Cortex of kidney (tissue), 1 donor: ENCODE results near the gene SLC9A2.

Source experiments
- DNase-seq: peaks from one replicate; lab custom pipeline; 2025; lab: John Stamatoyannopoulos, UW

SLC9A2 gene

GRCh38 chr2:102620332-102620731, 979 bp downstream of the SLC9A2 start:
- DNase-seq = no peak

- DNase-seq = no peak
Measured at GRCh38 chr2:102621630-102622029, 2.3 kb downstream of the SLC9A2 start.

- no peak for DNase-seq
Measured at GRCh38 chr2:102622646-102623045, 3.3 kb downstream of the SLC9A2 start.

- no peak for DNase-seq
Measured at GRCh38 chr2:102630458-102630857, 11.1 kb downstream of the SLC9A2 start.

GRCh38 chr2:102632380-102633175, 13.2 kb downstream of the SLC9A2 start:
- DNase-seq = no peak

- no peak for DNase-seq
Measured at GRCh38 chr2:102634831-102635241, 15.5 kb downstream of the SLC9A2 start.

GRCh38 chr2:102635317-102635716, 16.0 kb downstream of the SLC9A2 start:
- DNase-seq = no peak

- DNase-seq = no peak
Measured at GRCh38 chr2:102636283-102636907, 17.0 kb downstream of the SLC9A2 start.

GRCh38 chr2:102637358-102637757, 18.0 kb downstream of the SLC9A2 start:
- no peak for DNase-seq

- no peak for DNase-seq
Measured at GRCh38 chr2:102639429-102639828, 20.1 kb downstream of the SLC9A2 start.

- no peak for DNase-seq
Measured at GRCh38 chr2:102652126-102652525, 32.8 kb downstream of the SLC9A2 start.

- DNase-seq = no peak
Measured at GRCh38 chr2:102657770-102658169, 38.4 kb downstream of the SLC9A2 start.

GRCh38 chr2:102660070-102660469, 40.7 kb downstream of the SLC9A2 start:
- DNase-seq = no peak

GRCh38 chr2:102660574-102660973, 41.2 kb downstream of the SLC9A2 start:
- DNase-seq = no peak

- no peak for DNase-seq
Measured at GRCh38 chr2:102661846-102662245, 42.5 kb downstream of the SLC9A2 start.

- DNase-seq = no peak
Measured at GRCh38 chr2:102662833-102663232, 43.5 kb downstream of the SLC9A2 start.

GRCh38 chr2:102663381-102663780, 44.0 kb downstream of the SLC9A2 start:
- no peak for DNase-seq

GRCh38 chr2:102664471-102664909, 45.1 kb downstream of the SLC9A2 start:
- no peak for DNase-seq

GRCh38 chr2:102667072-102667471, 47.7 kb downstream of the SLC9A2 start:
- no peak for DNase-seq

GRCh38 chr2:102668171-102668570, 48.8 kb downstream of the SLC9A2 start:
- no peak for DNase-seq

GRCh38 chr2:102669401-102669800, 50.0 kb downstream of the SLC9A2 start:
- DNase-seq = no peak

GRCh38 chr2:102672107-102672776, 52.9 kb downstream of the SLC9A2 start:
- DNase-seq = no peak

- DNase-seq = no peak
Measured at GRCh38 chr2:102674370-102674769, 55.0 kb downstream of the SLC9A2 start.
